ENCODE results near the gene UTY.

DNA sequence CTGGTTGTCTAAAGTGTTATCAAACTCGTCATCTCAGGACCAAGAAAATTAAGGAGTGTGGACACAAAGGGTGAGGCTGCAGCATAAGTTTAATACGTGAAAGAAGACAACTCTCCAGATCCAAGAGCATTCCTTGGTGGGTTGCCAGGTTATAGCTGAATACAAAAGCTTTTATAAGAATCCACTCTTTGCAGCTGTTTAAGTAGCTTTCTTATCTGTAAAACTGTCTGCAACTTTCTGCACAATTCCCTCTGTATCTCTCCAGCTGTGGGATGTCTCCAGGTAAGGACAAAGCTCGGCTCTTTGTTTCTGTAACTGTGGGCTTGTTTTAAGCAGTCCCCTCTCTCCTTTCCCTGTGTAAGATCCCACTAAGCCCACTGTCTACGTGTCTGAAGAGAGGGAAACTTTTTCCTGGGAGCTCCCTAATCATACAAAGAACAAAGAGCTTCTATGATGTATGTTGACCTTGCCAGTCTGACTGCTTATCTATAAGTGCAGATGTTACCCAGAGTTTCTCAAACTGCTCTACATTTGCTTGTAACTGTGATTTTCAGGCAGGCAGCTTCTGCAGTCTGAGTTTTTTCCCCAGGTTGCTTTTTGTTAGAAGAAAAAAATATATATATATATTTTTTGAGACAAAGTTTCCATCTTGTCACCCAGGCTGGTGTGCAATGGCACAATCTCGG is 268.7 kb downstream of the UTY start:
- TF ChIP-seq POLR2AphosphoS5 (IDR thresholded peaks at IDR 0.05) (no peak), POLR2A (IDR thresholded peaks at IDR 0.05) (no peak)

All from sigmoid colon (tissue), 4 donors.